Testis (tissue), 2 donors: ENCODE data around the gene OR6C65.

Experiments
- POLR2A ChIP-seq: fragments of 450-650 bp; IDR thresholded peaks from one replicate; pipeline ENCODE4 v1.6.1; 2017; ENCODE audit warnings: antibody characterized with exemption, mild to moderate bottlenecking, moderate library complexity
- TF ChIP-seq, protein P1 (sequence below), 3 experiments: fragments of 450-650 bp in 2 of 3; fragments of 200-600 bp in 1 of 3; sonication (generic) in 1 of 3; IDR thresholded peaks; one replicate each; pipeline ENCODE4 v1.5.1; 2016 to 2019; ENCODE audit warnings: antibody characterized with exemption in 3 of 3, mild to moderate bottlenecking in 2 of 3, moderate library complexity in 1 of 3

DNA sequence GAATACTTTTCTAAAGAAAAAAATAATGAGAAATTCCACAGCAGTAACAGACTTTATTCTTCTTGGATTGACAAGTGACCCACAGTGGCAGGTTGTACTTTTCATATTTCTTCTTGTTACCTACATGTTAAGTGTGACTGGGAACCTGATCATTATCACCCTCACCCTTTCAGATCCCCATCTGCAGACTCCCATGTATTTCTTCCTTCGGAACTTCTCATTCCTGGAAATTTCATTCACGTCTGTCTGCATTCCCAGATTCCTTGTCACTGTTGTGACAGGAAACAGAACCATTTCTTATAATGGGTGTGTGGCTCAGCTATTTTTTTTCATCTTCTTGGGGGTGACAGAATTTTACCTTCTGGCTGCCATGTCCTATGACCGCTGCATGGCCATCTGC, 35.2 kb upstream of the OR6C65 start:
- TF ChIP-seq, protein P1, sequence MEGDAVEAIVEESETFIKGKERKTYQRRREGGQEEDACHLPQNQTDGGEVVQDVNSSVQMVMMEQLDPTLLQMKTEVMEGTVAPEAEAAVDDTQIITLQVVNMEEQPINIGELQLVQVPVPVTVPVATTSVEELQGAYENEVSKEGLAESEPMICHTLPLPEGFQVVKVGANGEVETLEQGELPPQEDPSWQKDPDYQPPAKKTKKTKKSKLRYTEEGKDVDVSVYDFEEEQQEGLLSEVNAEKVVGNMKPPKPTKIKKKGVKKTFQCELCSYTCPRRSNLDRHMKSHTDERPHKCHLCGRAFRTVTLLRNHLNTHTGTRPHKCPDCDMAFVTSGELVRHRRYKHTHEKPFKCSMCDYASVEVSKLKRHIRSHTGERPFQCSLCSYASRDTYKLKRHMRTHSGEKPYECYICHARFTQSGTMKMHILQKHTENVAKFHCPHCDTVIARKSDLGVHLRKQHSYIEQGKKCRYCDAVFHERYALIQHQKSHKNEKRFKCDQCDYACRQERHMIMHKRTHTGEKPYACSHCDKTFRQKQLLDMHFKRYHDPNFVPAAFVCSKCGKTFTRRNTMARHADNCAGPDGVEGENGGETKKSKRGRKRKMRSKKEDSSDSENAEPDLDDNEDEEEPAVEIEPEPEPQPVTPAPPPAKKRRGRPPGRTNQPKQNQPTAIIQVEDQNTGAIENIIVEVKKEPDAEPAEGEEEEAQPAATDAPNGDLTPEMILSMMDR (IDR thresholded peaks at IDR 0.05): no peak
- no peak for TF ChIP-seq POLR2A
